ENCODE data around the gene PBX1.

GRCh38 chr1:164757625-164758024 is 198.6 kb downstream of the PBX1 start:
- no peak for TF ChIP-seq POLR2A (IDR thresholded peaks at IDR 0.05)
- no peak for TF ChIP-seq POLR2AphosphoS5 (IDR thresholded peaks at IDR 0.05)
- TF ChIP-seq CTCF (IDR thresholded peaks at IDR 0.05), result no peak
